Stimulated activated CD4-positive, alpha-beta T cell treated with anti-CD3 and anti-CD28 coated beads, Interleukin-12 subunit alpha, Interleukin-12 subunit beta, amount 100 ng/mL, for 24 hours (primary cell): ENCODE measurements around the gene TRIO.

Experiments
- DNase-seq, 2 experiments: peaks; one replicate each; pipeline ENCODE4 v3.0.0-alpha.2; 2020; ENCODE audit warnings: low read depth in 2 of 2

The TRIO gene

GRCh38 chr5:14226554-14226953 lies 83.4 kb downstream of the TRIO start:
- DNase-seq: no peak

GRCh38 chr5:14226992-14227391 lies 83.8 kb downstream of the TRIO start:
- DNase-seq: no peak

- no peak for DNase-seq
These were observed 84.4 kb downstream of the TRIO start for GRCh38 chr5:14227513-14227912.

- no peak for DNase-seq
These were observed 85.1 kb downstream of the TRIO start for GRCh38 chr5:14228219-14228618.

GRCh38 chr5:14229181-14229580 lies 86.0 kb downstream of the TRIO start:
- no peak for DNase-seq

- DNase-seq: no peak
These were observed 86.6 kb downstream of the TRIO start for GRCh38 chr5:14229734-14230133.

GRCh38 chr5:14231156-14231555 lies 88.0 kb downstream of the TRIO start:
- no peak for DNase-seq

GRCh38 chr5:14231890-14232289 lies 88.7 kb downstream of the TRIO start:
- DNase-seq: no peak

- DNase-seq: no peak
These were observed 91.1 kb downstream of the TRIO start for GRCh38 chr5:14234204-14234603.

- DNase-seq: no peak
These were observed 92.7 kb downstream of the TRIO start for GRCh38 chr5:14235872-14236271.

- DNase-seq: no peak
These were observed 93.6 kb downstream of the TRIO start for GRCh38 chr5:14236757-14237156.

GRCh38 chr5:14237317-14238086 lies 94.4 kb downstream of the TRIO start:
- no peak for DNase-seq

- DNase-seq: no peak
These were observed 95.1 kb downstream of the TRIO start for GRCh38 chr5:14238272-14238671.

GRCh38 chr5:14239404-14239803 lies 96.3 kb downstream of the TRIO start:
- no peak for DNase-seq

GRCh38 chr5:14239951-14240350 lies 96.8 kb downstream of the TRIO start:
- no peak for DNase-seq

GRCh38 chr5:14240359-14240758 lies 97.2 kb downstream of the TRIO start:
- DNase-seq: no peak

- no peak for DNase-seq
These were observed 98.0 kb downstream of the TRIO start for GRCh38 chr5:14241141-14241540.

- no peak for DNase-seq
These were observed 99.3 kb downstream of the TRIO start for GRCh38 chr5:14242447-14242846.

GRCh38 chr5:14242871-14243383 lies 99.8 kb downstream of the TRIO start:
- no peak for DNase-seq

GRCh38 chr5:14243766-14244165 lies 100.6 kb downstream of the TRIO start:
- DNase-seq: no peak

- no peak for DNase-seq
These were observed 101.6 kb downstream of the TRIO start for GRCh38 chr5:14244721-14245120.

- no peak for DNase-seq
These were observed 102.2 kb downstream of the TRIO start for GRCh38 chr5:14245132-14245925.
